DOHH2 (cell line): Measurements from ENCODE around the gene LIMS2.

Experiments
- EZH2phosphoT487 ChIP-seq: fragments of 200-600 bp; sonication (generic); IDR thresholded peaks from 2 replicates; pipeline ENCODE4 v1.6.1; 2017; ENCODE audit warnings: borderline replicate concordance, mild to moderate bottlenecking, antibody characterized with exemption, low read length, moderate library complexity, mixed read lengths
- TF ChIP-seq, protein P1 (sequence below): fragments of 200-600 bp; sonication (generic); IDR thresholded peaks from one replicate; pipeline ENCODE4 v1.5.1; 2014; ENCODE audit warnings: antibody characterized with exemption, mild to moderate bottlenecking, low read depth, low read length; ENCODE audit not compliant: poor library complexity, severe bottlenecking

DNA sequence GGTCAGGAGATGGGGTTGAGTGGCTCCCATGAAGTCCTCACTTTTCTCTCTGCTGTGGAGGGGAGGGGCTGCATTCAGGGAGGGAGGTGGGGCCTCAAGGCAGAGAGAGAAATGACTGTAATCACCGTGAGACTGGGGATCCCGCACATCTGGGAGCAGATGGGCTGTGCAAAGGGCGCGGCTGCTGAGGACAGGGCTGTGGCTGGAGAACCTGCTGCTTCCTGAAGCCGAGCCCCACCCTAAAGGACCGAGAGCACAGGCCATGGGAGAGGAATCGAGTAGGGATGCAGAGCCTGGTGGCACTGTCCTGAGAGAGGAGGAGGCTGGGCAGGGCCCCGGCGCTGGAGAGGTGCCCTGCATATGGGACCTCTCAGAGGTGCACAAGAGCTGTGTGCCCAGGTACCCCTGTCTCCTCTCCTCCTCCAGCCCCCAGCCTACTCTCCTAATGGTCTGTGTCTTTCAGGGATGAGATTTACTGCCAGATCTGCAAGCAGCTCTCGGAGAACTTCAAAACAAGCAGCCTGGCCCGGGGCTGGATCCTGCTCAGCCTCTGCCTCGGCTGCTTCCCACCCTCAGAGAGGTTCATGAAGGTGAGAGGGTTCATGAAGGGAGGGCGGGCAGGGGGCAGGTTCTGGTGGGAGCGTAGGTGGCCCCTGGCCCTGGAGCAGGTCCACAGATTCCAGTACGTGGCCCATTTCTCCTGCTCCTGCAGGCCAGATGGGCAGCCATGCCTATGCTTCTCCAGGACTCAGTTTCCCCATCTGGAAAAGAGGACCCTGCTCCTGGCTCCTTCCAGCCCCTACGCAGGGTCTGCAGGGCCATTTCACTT lies 55.2 kb downstream of the LIMS2 start:
- TF ChIP-seq, protein P1, sequence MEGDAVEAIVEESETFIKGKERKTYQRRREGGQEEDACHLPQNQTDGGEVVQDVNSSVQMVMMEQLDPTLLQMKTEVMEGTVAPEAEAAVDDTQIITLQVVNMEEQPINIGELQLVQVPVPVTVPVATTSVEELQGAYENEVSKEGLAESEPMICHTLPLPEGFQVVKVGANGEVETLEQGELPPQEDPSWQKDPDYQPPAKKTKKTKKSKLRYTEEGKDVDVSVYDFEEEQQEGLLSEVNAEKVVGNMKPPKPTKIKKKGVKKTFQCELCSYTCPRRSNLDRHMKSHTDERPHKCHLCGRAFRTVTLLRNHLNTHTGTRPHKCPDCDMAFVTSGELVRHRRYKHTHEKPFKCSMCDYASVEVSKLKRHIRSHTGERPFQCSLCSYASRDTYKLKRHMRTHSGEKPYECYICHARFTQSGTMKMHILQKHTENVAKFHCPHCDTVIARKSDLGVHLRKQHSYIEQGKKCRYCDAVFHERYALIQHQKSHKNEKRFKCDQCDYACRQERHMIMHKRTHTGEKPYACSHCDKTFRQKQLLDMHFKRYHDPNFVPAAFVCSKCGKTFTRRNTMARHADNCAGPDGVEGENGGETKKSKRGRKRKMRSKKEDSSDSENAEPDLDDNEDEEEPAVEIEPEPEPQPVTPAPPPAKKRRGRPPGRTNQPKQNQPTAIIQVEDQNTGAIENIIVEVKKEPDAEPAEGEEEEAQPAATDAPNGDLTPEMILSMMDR = no peak
- no peak for TF ChIP-seq EZH2phosphoT487
